Mesendoderm (in vitro differentiated cells): Measurements from ENCODE around the gene TCF4.

Source experiments
- DNase-seq: peaks from one replicate; pipeline ENCODE4 v3.0.0; 2013
- H2AK5ac ChIP-seq: 2 replicates; pipeline ENCODE4 v1.6.1; 2013; ENCODE audit warnings: low read length, inconsistent platforms
- H2BK120ac ChIP-seq: 2 replicates; pipeline ENCODE4 v1.6.1; 2013; ENCODE audit warnings: low read depth, mild to moderate bottlenecking, low read length, moderate library complexity, mixed read lengths
- H2BK15ac ChIP-seq: replicated peaks from 2 replicates; pipeline ENCODE4 v1.6.1; 2013; ENCODE audit warnings: low read depth, mild to moderate bottlenecking, moderate library complexity
- H2BK5ac ChIP-seq: 2 replicates; pipeline ENCODE4 v1.6.1; 2013; ENCODE audit warnings: low read length, inconsistent platforms
- H3K18ac ChIP-seq: 2 replicates; pipeline ENCODE4 v1.6.1; 2013; ENCODE audit warnings: mild to moderate bottlenecking, low read length, mixed read lengths
- H3K23ac ChIP-seq: one replicate; pipeline ENCODE4 v1.6.1; 2013; ENCODE audit warnings: low read length
- H3K27ac ChIP-seq: 2 replicates; pipeline ENCODE4 v1.5.1; 2013; ENCODE audit warnings: low read depth, mild to moderate bottlenecking, inconsistent platforms, low read length, moderate library complexity
- H3K27me3 ChIP-seq: 2 replicates; pipeline ENCODE4 v1.6.1; 2013; ENCODE audit warnings: low read length, control low read depth, mild to moderate bottlenecking, inconsistent platforms; ENCODE audit not compliant: insufficient read depth, poor library complexity
- H3K36me3 ChIP-seq: 2 replicates; pipeline ENCODE4 v1.6.1; 2013; ENCODE audit warnings: low read length, inconsistent platforms; ENCODE audit not compliant: control insufficient read depth, insufficient read depth
- H3K4ac ChIP-seq: one replicate; pipeline ENCODE4 v1.6.1; 2013; ENCODE audit warnings: low read depth, mild to moderate bottlenecking, low read length, moderate library complexity
- H3K4me1 ChIP-seq: 2 replicates; pipeline ENCODE4 v1.6.1; 2013; ENCODE audit warnings: low read depth, low read length, inconsistent platforms; ENCODE audit not compliant: control insufficient read depth
- H3K4me2 ChIP-seq: 2 replicates; pipeline ENCODE4 v1.6.1; 2013; ENCODE audit warnings: low read length
- H3K4me3 ChIP-seq: 2 replicates; pipeline ENCODE4 v1.5.1; 2013; ENCODE audit warnings: mild to moderate bottlenecking, low read length
- H3K56ac ChIP-seq: one replicate; pipeline ENCODE4 v1.6.1; 2013; ENCODE audit warnings: low read length
- H3K79me1 ChIP-seq: 2 replicates; pipeline ENCODE4 v1.6.1; 2013; ENCODE audit warnings: low read length, inconsistent platforms
- H3K79me2 ChIP-seq: 2 replicates; pipeline ENCODE4 v1.6.1; 2013; ENCODE audit warnings: mild to moderate bottlenecking, low read length; ENCODE audit not compliant: control insufficient read depth, insufficient read depth
- H3K9ac ChIP-seq: 2 replicates; pipeline ENCODE4 v1.6.1; 2013; ENCODE audit warnings: low read length, inconsistent platforms
- H4K5ac ChIP-seq: one replicate; pipeline ENCODE4 v1.6.1; 2013; ENCODE audit warnings: low read length
- H4K8ac ChIP-seq: one replicate; pipeline ENCODE4 v1.6.1; 2013; ENCODE audit warnings: low read depth, mild to moderate bottlenecking, control low read depth, low read length, moderate library complexity
- WGBS: extraction: QIAGEN DNeasy Blood & Tissue Kit; methylation state at CpG from one replicate; pipeline ENCODE4 v1.1.7; 2013; ENCODE audit warnings: low lambda C conversion rate, missing lambda C conversion rate; ENCODE audit not compliant: insufficient coverage; ENCODE audit errors: extremely low coverage; 5-methylcytosine and 5-hydroxymethylcytosine counted together

Gene TCF4

DNA sequence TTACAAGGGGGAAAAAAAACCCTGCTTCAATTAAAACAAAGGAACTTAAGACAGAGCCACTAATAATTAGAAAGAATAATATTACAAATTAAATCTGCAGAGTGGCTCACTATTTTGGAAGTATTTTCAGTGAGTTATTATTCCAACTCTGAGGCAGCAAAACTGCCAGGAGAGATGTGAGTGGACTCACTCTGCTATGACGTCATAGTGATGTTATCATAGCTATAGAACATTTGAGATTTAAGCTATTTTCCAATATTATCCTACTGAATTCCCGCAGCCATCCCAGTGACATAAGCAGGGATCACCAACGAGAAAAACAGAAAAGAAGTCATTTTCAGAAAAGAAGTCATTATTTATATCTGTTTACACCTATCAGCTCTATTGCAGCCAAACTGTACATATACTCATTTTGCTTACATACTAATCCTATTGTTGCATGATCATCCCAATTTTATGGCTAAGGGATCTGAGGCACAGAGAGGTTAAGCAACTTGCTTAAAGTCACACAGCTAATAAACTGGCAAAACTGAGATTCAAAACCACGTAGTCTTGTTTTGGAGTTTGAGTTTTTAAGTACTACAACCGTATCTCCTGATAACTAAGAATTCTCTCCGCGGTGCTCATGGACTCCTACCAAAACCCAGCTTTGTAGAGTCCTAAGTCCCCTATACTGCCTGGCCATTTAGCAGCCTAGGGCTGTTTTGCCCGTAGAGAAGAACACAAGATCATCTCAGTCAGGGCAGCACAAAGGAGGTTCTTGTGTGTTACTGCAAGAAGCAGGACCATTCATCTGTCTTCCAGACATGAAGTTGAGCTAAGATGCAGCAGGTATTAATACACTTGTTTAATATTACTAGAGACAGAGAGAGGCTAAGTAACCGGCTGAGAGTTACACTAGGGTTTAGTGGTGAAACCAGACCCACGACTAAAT lies 299.8 kb downstream of the TCF4 start:
- H2BK15ac ChIP-seq: no peak overlapping the region
- H3K18ac ChIP-seq: no peak overlapping the region
- H3K4ac ChIP-seq: no peak overlapping the region
- no peaks in the 10 kb centered on the region for H3K36me3 ChIP-seq
- no peaks in the 10 kb centered on the region for H3K79me2 ChIP-seq
- H2AK5ac ChIP-seq: no peak overlapping the region
- no peak for DNase-seq
- H3K9ac ChIP-seq: no peak overlapping the region
- H2BK120ac ChIP-seq: no peak overlapping the region
- no peak overlapping the region for H4K8ac ChIP-seq
- H3K79me1 ChIP-seq: peaks cover 6% of the 10 kb centered on the region
- H3K27me3 ChIP-seq: no peaks in the 10 kb centered on the region
- no CpG with 5 or more reads among the region's 10 CpGs for WGBS
- no peak overlapping the region for H3K27ac ChIP-seq
- no peaks in the 10 kb centered on the region for H3K4me1 ChIP-seq
- H3K4me3 ChIP-seq: no peak overlapping the region
- H2BK5ac ChIP-seq: no peak overlapping the region
- no peak overlapping the region for H4K5ac ChIP-seq
- no peak overlapping the region for H3K4me2 ChIP-seq
- no peak overlapping the region for H3K56ac ChIP-seq
- H3K23ac ChIP-seq: no peak overlapping the region

DNA sequence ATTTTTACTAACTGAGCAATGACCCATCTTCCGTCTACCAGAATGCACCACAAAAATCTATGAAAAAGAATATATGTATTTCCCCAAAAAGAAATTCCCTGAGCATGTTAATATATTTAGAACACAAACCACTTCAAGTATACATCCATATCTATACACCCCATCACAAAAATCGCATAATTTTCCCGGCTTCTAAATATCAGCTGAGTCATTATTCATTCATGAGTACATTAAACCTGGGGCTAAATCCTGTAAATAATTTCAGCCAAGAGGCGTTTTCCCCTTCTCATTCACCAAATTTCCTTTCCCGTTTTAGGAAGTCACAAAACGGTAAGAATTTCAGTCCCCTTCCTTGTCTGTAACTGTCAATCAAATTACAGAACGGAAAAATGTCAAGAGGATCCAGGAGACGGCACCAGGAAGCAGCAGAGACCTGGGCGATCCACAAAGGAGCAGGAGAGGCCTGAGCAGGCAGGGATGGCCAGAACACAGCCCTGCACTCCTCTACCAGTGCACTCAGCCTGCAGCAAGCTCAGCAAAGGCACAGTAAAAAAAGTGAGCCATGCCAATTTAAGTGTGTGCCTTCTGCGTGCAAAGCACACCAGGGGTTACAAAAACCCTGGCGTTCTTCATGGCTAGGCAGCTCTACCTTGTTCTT lies 300.7 kb downstream of the TCF4 start:
- Histone ChIP-seq H3K4ac (no peak overlapping the region), H3K27me3 (no peaks in the 10 kb centered on the region), H3K9ac (no peak overlapping the region), H3K23ac (no peak overlapping the region), H3K27ac (no peak overlapping the region), H3K79me2 (no peaks in the 10 kb centered on the region), H2AK5ac (no peak overlapping the region), H4K8ac (no peak overlapping the region), H4K5ac (no peak overlapping the region), H3K56ac (no peak overlapping the region), H2BK15ac (no peak overlapping the region), H3K4me1 (no peaks in the 10 kb centered on the region), H3K79me1 (peaks cover 6% of the 10 kb centered on the region), H2BK5ac (no peak overlapping the region), H2BK120ac (no peak overlapping the region), H3K36me3 (no peaks in the 10 kb centered on the region), H3K4me2 (no peak overlapping the region), H3K18ac (no peak overlapping the region), H3K4me3 (no peak overlapping the region)
- DNase-seq: peak; percentile 14
- WGBS: 100% methylated on average over 2 of the region's 11 CpGs

- DNase-seq: no peak
- H3K79me1 ChIP-seq: peaks cover 6% of the 10 kb centered on the region
- H3K4me2 ChIP-seq: no peak overlapping the region
- no peak overlapping the region for H3K56ac ChIP-seq
- no peak overlapping the region for H3K9ac ChIP-seq
- H3K4me1 ChIP-seq: no peaks in the 10 kb centered on the region
- H3K27ac ChIP-seq: no peak overlapping the region
- no peak overlapping the region for H2AK5ac ChIP-seq
- no peak overlapping the region for H3K4me3 ChIP-seq
- no peaks in the 10 kb centered on the region for H3K36me3 ChIP-seq
- no peaks in the 10 kb centered on the region for H3K27me3 ChIP-seq
- no peak overlapping the region for H2BK15ac ChIP-seq
- no peak overlapping the region for H4K8ac ChIP-seq
- no peak overlapping the region for H3K23ac ChIP-seq
- H4K5ac ChIP-seq: no peak overlapping the region
- no peak overlapping the region for H3K4ac ChIP-seq
- no peak overlapping the region for H2BK120ac ChIP-seq
- H3K18ac ChIP-seq: no peak overlapping the region
- WGBS: no CpG with 5 or more reads among the region's 6 CpGs
- no peak overlapping the region for H2BK5ac ChIP-seq
- H3K79me2 ChIP-seq: no peaks in the 10 kb centered on the region
Observed at GRCh38 chr18:55286257-55286825, 301.7 kb downstream of the TCF4 start.

DNA sequence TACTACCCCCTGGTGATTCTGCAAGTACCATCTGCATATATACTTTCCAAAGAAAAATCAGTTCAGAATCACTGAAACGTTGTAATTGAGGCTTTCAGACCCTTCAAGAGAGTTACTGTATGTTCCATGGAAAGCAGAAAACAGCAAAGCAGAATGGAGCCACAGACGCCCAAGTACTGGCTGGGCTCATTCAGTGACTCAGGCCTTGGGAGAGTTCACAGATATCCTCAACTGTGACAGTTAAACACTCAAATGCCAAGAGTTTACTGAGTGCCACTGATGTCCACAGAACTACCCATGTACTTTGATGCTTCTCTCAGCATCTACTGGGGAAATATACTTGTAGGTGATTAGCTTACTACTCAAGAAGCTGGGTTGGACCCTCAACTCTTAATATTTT lies 303.4 kb downstream of the TCF4 start:
- WGBS: no CpG with 5 or more reads among the region's 2 CpGs
- no peaks in the 10 kb centered on the region for H3K4me1 ChIP-seq
- no peak overlapping the region for H3K18ac ChIP-seq
- H3K9ac ChIP-seq: no peak overlapping the region
- H2BK15ac ChIP-seq: no peak overlapping the region
- H3K27me3 ChIP-seq: no peaks in the 10 kb centered on the region
- H4K5ac ChIP-seq: no peak overlapping the region
- H3K4me2 ChIP-seq: no peak overlapping the region
- no peak overlapping the region for H3K56ac ChIP-seq
- no peak overlapping the region for H3K23ac ChIP-seq
- H2AK5ac ChIP-seq: no peak overlapping the region
- no peaks in the 10 kb centered on the region for H3K36me3 ChIP-seq
- DNase-seq: no peak
- H3K79me1 ChIP-seq: peaks cover 6% of the 10 kb centered on the region
- H4K8ac ChIP-seq: no peak overlapping the region
- H2BK120ac ChIP-seq: no peak overlapping the region
- H3K4me3 ChIP-seq: no peak overlapping the region
- no peaks in the 10 kb centered on the region for H3K79me2 ChIP-seq
- H3K27ac ChIP-seq: no peak overlapping the region
- no peak overlapping the region for H2BK5ac ChIP-seq
- H3K4ac ChIP-seq: no peak overlapping the region

DNA sequence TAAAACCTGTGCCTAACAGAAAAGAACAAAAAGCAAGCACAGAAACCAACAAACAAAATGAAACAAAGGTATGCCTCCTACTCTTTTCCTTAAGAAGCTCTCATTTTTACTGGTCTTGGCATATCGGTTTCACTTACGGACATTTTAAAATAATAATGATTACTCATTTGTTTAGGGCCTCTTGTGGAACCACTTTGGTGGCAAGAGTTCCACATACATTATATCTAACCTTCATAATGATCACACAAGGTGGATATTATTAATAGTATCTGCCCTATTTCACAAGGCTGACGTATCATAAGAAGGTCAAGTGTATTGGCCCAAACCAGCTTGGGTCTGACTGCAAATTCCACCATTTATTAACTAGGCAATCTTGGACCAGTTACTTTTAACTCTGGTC lies 304.7 kb downstream of the TCF4 start:
- WGBS: no CpG with 5 or more reads among the region's 3 CpGs
- Histone ChIP-seq H3K4me2 (no peak overlapping the region), H3K56ac (no peak overlapping the region)

More for the DNA sequence above, 304.7 kb downstream of the TCF4 start:
- H3K36me3 ChIP-seq: no peaks in the 10 kb centered on the region
- H3K23ac ChIP-seq: no peak overlapping the region
- H3K4me1 ChIP-seq: no peaks in the 10 kb centered on the region
- H3K9ac ChIP-seq: no peak overlapping the region
- no peaks in the 10 kb centered on the region for H3K79me2 ChIP-seq
- H3K4me3 ChIP-seq: no peak overlapping the region
- H2BK5ac ChIP-seq: no peak overlapping the region
- no peak overlapping the region for H3K4ac ChIP-seq
- H3K27me3 ChIP-seq: no peaks in the 10 kb centered on the region
- H2BK15ac ChIP-seq: no peak overlapping the region
- no peak overlapping the region for H3K27ac ChIP-seq
- H3K79me1 ChIP-seq: peaks cover 3% of the 10 kb centered on the region
- H3K18ac ChIP-seq: no peak overlapping the region
- no peak overlapping the region for H2AK5ac ChIP-seq
- no peak overlapping the region for H4K8ac ChIP-seq
- H2BK120ac ChIP-seq: no peak overlapping the region
- H4K5ac ChIP-seq: no peak overlapping the region
- DNase-seq: no peak
